HL-60/S4 treated with retinoic acid at 250 ng/mL for 4 days and 3 days (cell line): ENCODE results near the gene RELL2.

Experiments used
- in situ Hi-C: fragments of 300-500 bp; cut with MboI; formaldehyde crosslinking; loops from 2 replicates; pipeline ENCODE4 v1.7.0; 2022; ENCODE audit warnings: low sequenced_read_pairs

The RELL2 gene

GRCh38 chr5:141618804-141619554 lies 17.8 kb upstream of the RELL2 start, which contains the start of gene DIAPH1:
Gene DIAPH1 (minus strand): TSS chr5:141619000. CDS start chr5:141618914, 86 bp downstream.
- in situ Hi-C loops = no loop called here

GRCh38 chr5:141623186-141623585 lies 13.6 kb upstream of the RELL2 start:
- in situ Hi-C loops = no loop called here

GRCh38 chr5:141623611-141624010 lies 13.2 kb upstream of the RELL2 start:
- in situ Hi-C loops = no loop called here

- in situ Hi-C loops = no loop called here
Observed at GRCh38 chr5:141628175-141628788, 8.5 kb upstream of the RELL2 start.

- in situ Hi-C loops = no loop called here
Observed at GRCh38 chr5:141630570-141631140, 6.1 kb upstream of the RELL2 start.

GRCh38 chr5:141632650-141633049 lies 4.1 kb upstream of the RELL2 start:
- in situ Hi-C loops = no loop called here

GRCh38 chr5:141633871-141634561 lies 2.8 kb upstream of the RELL2 start:
- in situ Hi-C loops = no loop called here

GRCh38 chr5:141634720-141635119 lies 2.1 kb upstream of the RELL2 start:
- in situ Hi-C loops = no loop called here

GRCh38 chr5:141635646-141636045 lies 1.2 kb upstream of the RELL2 start:
- in situ Hi-C loops = no loop called here

GRCh38 chr5:141636106-141636412 lies 738 bp upstream of the RELL2 start:
- in situ Hi-C loops = no loop called here

- in situ Hi-C loops = no loop called here
Observed at GRCh38 chr5:141637123-141637766, 448 bp downstream of the RELL2 start.

GRCh38 chr5:141637767-141638419 lies 1.1 kb downstream of the RELL2 start:
- in situ Hi-C loops = no loop called here

GRCh38 chr5:141638771-141639170 lies 2.0 kb downstream of the RELL2 start:
- in situ Hi-C loops = no loop called here

- in situ Hi-C loops = no loop called here
Observed at GRCh38 chr5:141639357-141640050, 2.7 kb downstream of the RELL2 start.

- in situ Hi-C loops = no loop called here
Observed at GRCh38 chr5:141640051-141640415, 3.2 kb downstream of the RELL2 start.

- in situ Hi-C loops = no loop called here
Observed at GRCh38 chr5:141640698-141641097, 3.9 kb downstream of the RELL2 start.

- in situ Hi-C loops = no loop called here
Observed at GRCh38 chr5:141641634-141642267, 5.0 kb downstream of the RELL2 start.

- in situ Hi-C loops = no loop called here
Observed at GRCh38 chr5:141646026-141646425, 9.2 kb downstream of the RELL2 start.

- in situ Hi-C loops = no loop called here
Observed at GRCh38 chr5:141647242-141647641, 10.4 kb downstream of the RELL2 start.

- in situ Hi-C loops = no loop called here
Observed at GRCh38 chr5:141647851-141648250, 11.1 kb downstream of the RELL2 start.
